GM12875 (cell line): ENCODE measurements around the gene SAMD8.

ENCODE experiments used
- H3K4me3 ChIP-seq: one replicate; pipeline ENCODE4 v1.5.1; 2011; ENCODE audit warnings: low read depth, low read length, control low read depth
- CTCF ChIP-seq: IDR thresholded peaks from 2 replicates; pipeline ENCODE4 v1.5.1; 2011; ENCODE audit warnings: low read depth, mild to moderate bottlenecking, control low read depth, inconsistent platforms, low read length, moderate library complexity, borderline replicate concordance; ENCODE audit not compliant: insufficient read depth

Gene SAMD8

GRCh38 chr10:75067272-75067671 lies 44.2 kb upstream of the SAMD8 start:
- no peak for TF ChIP-seq CTCF
- H3K4me3 ChIP-seq = no peak overlapping the region

GRCh38 chr10:75068523-75068922 lies 42.9 kb upstream of the SAMD8 start:
- no peak for TF ChIP-seq CTCF
- no peak overlapping the region for H3K4me3 ChIP-seq

DNA sequence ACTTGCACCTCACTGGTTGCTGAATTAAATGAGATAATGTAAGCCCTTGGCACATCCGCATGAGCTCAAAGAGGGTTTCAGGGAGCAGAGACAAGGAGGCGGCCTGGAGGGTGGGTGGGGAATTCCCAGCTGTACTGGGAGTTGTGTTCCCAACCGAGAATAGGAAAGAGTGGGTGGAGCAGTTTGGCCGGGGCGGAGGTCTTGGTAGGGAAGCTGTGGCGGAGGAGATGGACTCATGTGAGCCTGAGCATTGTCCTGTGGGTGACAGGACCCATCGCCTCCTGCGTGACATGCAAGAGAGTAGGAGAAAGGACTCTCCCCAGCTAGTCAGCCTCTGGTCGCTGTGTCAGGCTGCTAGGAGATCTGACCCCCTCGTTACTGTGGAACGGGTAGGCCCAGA lies 41.0 kb upstream of the SAMD8 start:
- no peak for TF ChIP-seq CTCF
- no peak overlapping the region for H3K4me3 ChIP-seq

GRCh38 chr10:75070961-75071428 lies 40.5 kb upstream of the SAMD8 start:
- TF ChIP-seq CTCF = no peak
- no peak overlapping the region for H3K4me3 ChIP-seq

GRCh38 chr10:75071756-75072155 lies 39.7 kb upstream of the SAMD8 start:
- H3K4me3 ChIP-seq = no peak overlapping the region
- no peak for TF ChIP-seq CTCF

DNA sequence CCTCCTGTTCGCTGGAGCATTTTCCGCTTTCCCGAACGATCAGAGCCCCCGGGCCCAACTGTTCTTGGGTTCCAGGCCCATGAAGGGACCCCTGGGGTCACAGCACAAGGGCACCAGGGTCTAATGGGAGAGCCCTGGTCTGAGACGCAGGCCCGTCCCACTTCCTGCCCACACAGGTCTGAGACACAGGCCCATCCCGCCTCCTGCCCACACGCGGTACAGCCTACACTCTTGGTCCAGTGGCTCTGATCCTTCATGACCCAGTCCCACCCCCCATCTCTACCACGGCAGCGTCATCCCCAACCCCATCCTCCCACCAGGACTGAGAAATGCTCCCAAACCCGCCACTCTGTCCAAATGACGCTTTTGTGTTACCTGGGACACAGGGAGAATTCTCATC lies 38.7 kb upstream of the SAMD8 start:
- TF ChIP-seq CTCF = no peak

DNA sequence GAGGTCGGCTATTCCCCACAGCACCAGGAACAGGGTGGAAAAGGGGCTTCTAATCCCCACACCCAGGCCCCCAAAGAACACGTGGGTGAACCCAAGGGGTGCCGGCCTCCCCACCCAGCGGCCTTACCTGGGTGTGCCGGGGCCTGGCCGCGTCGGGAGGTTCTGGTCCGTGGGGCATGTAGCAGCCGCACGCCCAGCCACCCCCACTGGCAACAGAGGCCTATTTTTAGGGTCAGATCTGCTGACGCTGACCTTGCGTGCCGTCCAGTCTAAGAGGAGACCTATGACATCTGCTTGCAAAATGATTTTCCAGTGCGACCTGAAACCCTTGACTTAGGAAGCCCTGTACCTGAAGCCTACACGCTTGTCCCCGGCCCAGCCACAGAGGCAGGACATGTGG lies 38.0 kb upstream of the SAMD8 start:
- no peak for TF ChIP-seq CTCF
- no peak overlapping the region for H3K4me3 ChIP-seq

More for the DNA sequence above, 38.7 kb upstream of the SAMD8 start:
- no peak overlapping the region for H3K4me3 ChIP-seq
